B cell (primary cell): ENCODE data around the gene TIAL1. TPM values are rescaled to one million over a fixed set of nuclear protein-coding genes. Genes with fewer than 3 reads are reported as not detected.

Experiments used
- ATAC-seq: fragments of 200-7000 bp; cut with Tn5 transposase; one replicate; pipeline ENCODE4 v1.10.0; 2021; ENCODE audit warnings: low read depth, mild to moderate bottlenecking, moderate number of reproducible peaks, moderate library complexity
- CTCF ChIA-PET: fragments of 350-600 bp; sonication (Branson Sonifier 250); formaldehyde crosslinking; loops from one replicate; lab custom pipeline; 2021; ENCODE audit warnings: antibody characterized with exemption, inconsistent platforms; lab: Charles Lee
- POLR2A ChIA-PET: fragments of 350-600 bp; sonication (Branson Sonifier 250); formaldehyde crosslinking; loops from one replicate; lab custom pipeline; 2021; ENCODE audit warnings: antibody characterized with exemption; lab: Charles Lee
- DNase-seq: peaks from one replicate; pipeline ENCODE4 v3.0.0; 2013
- H2AFZ ChIP-seq: 2 replicates; pipeline ENCODE4 v1.6.1; 2012; ENCODE audit warnings: mild to moderate bottlenecking, low read depth, low read length; ENCODE audit not compliant: insufficient read depth, poor library complexity, severe bottlenecking
- H3K27ac ChIP-seq, 2 donors: 1 replicate in 1 of 2; 2 replicates in 1 of 2; pipeline ENCODE4 v1.5.1; 2012 to 2013; ENCODE audit warnings: low read length in 2 of 2, mild to moderate bottlenecking in 2 of 2, moderate library complexity in 1 of 2
- H3K27me3 ChIP-seq, 4 experiments: fragments of 200-600 bp in 1 of 4; sonication (generic) in 1 of 4; replicated peaks in 1 of 4; 1 replicate in 2 of 4; 2 replicates in 2 of 4; pipeline versions ENCODE4 v1.6.1 to v1.7.0; 2013 to 2016; ENCODE audit warnings: low read length in 3 of 4, mild to moderate bottlenecking in 2 of 4, mixed read lengths in 1 of 4, moderate library complexity in 1 of 4; ENCODE audit not compliant: insufficient read depth in 4 of 4, control insufficient read depth in 3 of 4; ENCODE audit errors: control extremely low read depth in 1 of 4
- H3K36me3 ChIP-seq, 2 experiments: replicated peaks in 1 of 2; 1 replicate in 1 of 2; 2 replicates in 1 of 2; pipeline versions ENCODE4 v1.6.1 to v1.7.1; 2013; ENCODE audit warnings: low read length in 1 of 2; ENCODE audit not compliant: insufficient read depth in 2 of 2, control insufficient read depth in 1 of 2; ENCODE audit errors: control extremely low read depth in 1 of 2, extremely low read depth in 1 of 2
- H3K4me1 ChIP-seq, 2 donors: fragments of 200-600 bp in 1 of 2; sonication (generic) in 1 of 2; 1 replicate in 1 of 2; 2 replicates in 1 of 2; pipeline versions ENCODE4 v1.5.1 to v1.6.1; 2013 to 2017; ENCODE audit warnings: low read length in 2 of 2; ENCODE audit not compliant: control insufficient read depth in 2 of 2, insufficient read depth in 2 of 2
- H3K4me2 ChIP-seq: replicated peaks from 2 replicates; pipeline ENCODE3; 2012; ENCODE audit warnings: mild to moderate bottlenecking, low read depth, low read length; ENCODE audit not compliant: poor library complexity, severe bottlenecking
- H3K4me3 ChIP-seq, 5 experiments: fragments of 200-600 bp in 1 of 5; sonication (generic) in 1 of 5; 1 replicate in 3 of 5; 2 replicates in 2 of 5; pipeline versions ENCODE4 v1.5.1 to v1.7.0; 2011 to 2016; ENCODE audit warnings: low read length in 4 of 5, mild to moderate bottlenecking in 4 of 5, low read depth in 2 of 5, control low read depth in 1 of 5, moderate library complexity in 1 of 5; ENCODE audit not compliant: insufficient read depth in 1 of 5; ENCODE audit errors: control extremely low read depth in 1 of 5, extremely low read depth in 1 of 5
- H3K79me2 ChIP-seq: fragments of 200-600 bp; sonication (generic); one replicate; pipeline ENCODE4 v1.6.0; 2016; ENCODE audit warnings: low read length; ENCODE audit not compliant: control insufficient read depth, insufficient read depth
- H3K9ac ChIP-seq: fragments of 200-600 bp; sonication (generic); 2 replicates; pipeline ENCODE4 v1.6.1; 2017; ENCODE audit warnings: mild to moderate bottlenecking, low read length, moderate library complexity
- H3K9me3 ChIP-seq, 3 donors: one replicate each; pipeline versions ENCODE4 v1.6.1 to v1.7.1; 2013; ENCODE audit warnings: low read length in 2 of 3; ENCODE audit not compliant: control insufficient read depth in 2 of 3, insufficient read depth in 1 of 3; ENCODE audit errors: control extremely low read depth in 1 of 3
- H4K20me1 ChIP-seq: 2 replicates; pipeline ENCODE4 v1.6.0; 2012; ENCODE audit warnings: mild to moderate bottlenecking, low read length; ENCODE audit not compliant: insufficient read depth, control insufficient read depth, poor library complexity, severe bottlenecking
- H3K27ac Mint-ChIP-seq: one replicate; pipeline ENCODE4 v1.8.0; 2021; ENCODE audit warnings: mixed read lengths
- H3K27me3 Mint-ChIP-seq: one replicate; pipeline ENCODE4 v1.8.0; 2021; ENCODE audit warnings: mixed read lengths
- H3K4me1 Mint-ChIP-seq: one replicate; pipeline ENCODE4 v1.8.0; 2021; ENCODE audit warnings: mixed read lengths
- H3K4me3 Mint-ChIP-seq: one replicate; pipeline ENCODE4 v1.8.0; 2021; ENCODE audit warnings: mixed read lengths
- H3K9me3 Mint-ChIP-seq: one replicate; pipeline ENCODE4 v1.8.0; 2022; ENCODE audit warnings: mixed read lengths; ENCODE audit not compliant: insufficient read depth
- EZH2 ChIP-seq: IDR thresholded peaks from 2 replicates; pipeline ENCODE4 v1.6.1; 2012; ENCODE audit warnings: borderline replicate concordance, low read depth, mild to moderate bottlenecking, moderate library complexity, low read length; ENCODE audit not compliant: insufficient read depth, poor library complexity, severe bottlenecking
- WGBS: methylation state at CpG from one replicate; pipeline ENCODE4 v1.1.5; 2013; ENCODE audit warnings: missing lambda C conversion rate; ENCODE audit not compliant: insufficient coverage; 5-methylcytosine and 5-hydroxymethylcytosine counted together
- intact Hi-C: fragments of 100-400 bp; cut with micrococcal nuclease; formaldehyde crosslinking; loops from one replicate; pipeline ENCODE4 v1.10.0; 2022
- polyA plus RNA-seq: library from polyadenylated mRNA; depleted of rRNA; stranded (reverse); fragments of >200 nt; gene quantifications from 2 replicates; pipeline ENCODE4 v1.2.3, GENCODE V29; 2012
- total RNA-seq, 2 donors: library from RNA; stranded (reverse); fragments of 120-200 nt in 1 of 2; gene quantifications; 1 replicate in 1 of 2; 2 replicates in 1 of 2; pipeline versions ENCODE4 v1.2.3 to v1.2.4, GENCODE V29; 2013 to 2022
- TF ChIP-seq, protein P1 (sequence below): fragments of 200-600 bp; IDR thresholded peaks from one replicate; pipeline ENCODE4 v1.8.0; 2022; ENCODE audit warnings: antibody characterized with exemption, mild to moderate bottlenecking

Gene TIAL1
- total and polyA plus RNA-seq, 2 donors (not counting 1 experiment from before 2014, with no cell fraction given): 98.5 to 159 TPM

DNA sequence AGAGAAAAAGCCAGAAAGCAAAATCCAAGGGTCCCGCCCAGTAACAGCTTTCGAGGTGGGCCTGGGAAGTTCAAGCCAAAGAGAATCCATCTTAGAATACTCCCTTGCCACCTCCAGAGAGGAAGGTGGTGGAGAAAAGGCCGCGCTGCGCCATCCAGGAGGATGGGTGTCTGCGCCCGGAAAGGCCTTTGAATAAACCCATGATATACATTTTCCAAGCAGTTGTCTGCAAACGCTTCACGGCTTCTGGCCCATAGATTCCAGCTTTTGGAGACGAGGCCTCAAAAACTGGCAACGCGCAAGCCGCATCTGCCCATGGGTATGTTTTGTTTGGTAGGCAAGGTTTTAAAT is 72.1 kb downstream of the TIAL1 start:
- CTCF ChIA-PET: interaction anchor here (1.2 kb wide), 1 partner anchor 10 kb away, joined by 3 read pairs; no protein-coding TSS in a partner anchor
- H3K27me3 Mint-ChIP-seq: no peaks in the 10 kb centered on the region
- peaks cover 0 to 16% of the 10 kb centered on the region in 2 experiments for H3K36me3 ChIP-seq

More for the DNA sequence above, 72.1 kb downstream of the TIAL1 start:
- H3K27ac Mint-ChIP-seq: no peak overlapping the region
- POLR2A ChIA-PET: interaction anchor here (0.6 kb wide), 1 partner anchor 8 kb away, joined by 5 read pairs; no protein-coding TSS in a partner anchor
- Histone ChIP-seq H3K27me3 (no peaks in the 10 kb centered on the region), H3K9me3 (no peaks in the 10 kb centered on the region), H3K27ac (no peak overlapping the region), H4K20me1 (no peaks in the 10 kb centered on the region), H3K9ac (no peak overlapping the region), H3K4me1 (no peaks in the 10 kb centered on the region), H3K4me3 (no peak overlapping the region), H3K79me2 (peaks cover 6% of the 10 kb centered on the region), H3K4me2 (no peak overlapping the region), H2AFZ (no peak overlapping the region)
- DNase-seq: no peak
- intact Hi-C loops: no loop called here
- H3K9me3 Mint-ChIP-seq: no peaks in the 10 kb centered on the region
- ATAC-seq: no peak
- peaks cover 2% of the 10 kb centered on the region for H3K4me1 Mint-ChIP-seq
- no peak for TF ChIP-seq EZH2
- TF ChIP-seq, protein P1, sequence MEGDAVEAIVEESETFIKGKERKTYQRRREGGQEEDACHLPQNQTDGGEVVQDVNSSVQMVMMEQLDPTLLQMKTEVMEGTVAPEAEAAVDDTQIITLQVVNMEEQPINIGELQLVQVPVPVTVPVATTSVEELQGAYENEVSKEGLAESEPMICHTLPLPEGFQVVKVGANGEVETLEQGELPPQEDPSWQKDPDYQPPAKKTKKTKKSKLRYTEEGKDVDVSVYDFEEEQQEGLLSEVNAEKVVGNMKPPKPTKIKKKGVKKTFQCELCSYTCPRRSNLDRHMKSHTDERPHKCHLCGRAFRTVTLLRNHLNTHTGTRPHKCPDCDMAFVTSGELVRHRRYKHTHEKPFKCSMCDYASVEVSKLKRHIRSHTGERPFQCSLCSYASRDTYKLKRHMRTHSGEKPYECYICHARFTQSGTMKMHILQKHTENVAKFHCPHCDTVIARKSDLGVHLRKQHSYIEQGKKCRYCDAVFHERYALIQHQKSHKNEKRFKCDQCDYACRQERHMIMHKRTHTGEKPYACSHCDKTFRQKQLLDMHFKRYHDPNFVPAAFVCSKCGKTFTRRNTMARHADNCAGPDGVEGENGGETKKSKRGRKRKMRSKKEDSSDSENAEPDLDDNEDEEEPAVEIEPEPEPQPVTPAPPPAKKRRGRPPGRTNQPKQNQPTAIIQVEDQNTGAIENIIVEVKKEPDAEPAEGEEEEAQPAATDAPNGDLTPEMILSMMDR: no peak
- WGBS: no CpG with 5 or more reads among the region's 13 CpGs
- H3K4me3 Mint-ChIP-seq: no peak overlapping the region
